NT2/D1 (cell line): Measurements from ENCODE around the gene GFOD1.

Experiments
- DNase-seq: peaks from one replicate; pipeline ENCODE4 v3.0.0-alpha.2; 2011; ENCODE audit warnings: low read depth, low spot score
- H3K27me3 ChIP-seq: 2 replicates; pipeline ENCODE4 v1.6.0; 2011; ENCODE audit warnings: mild to moderate bottlenecking; ENCODE audit not compliant: insufficient read length, insufficient read depth
- H3K36me3 ChIP-seq: 2 replicates; pipeline ENCODE4 v1.6.1; 2011; ENCODE audit warnings: mild to moderate bottlenecking, low read length, mixed read lengths; ENCODE audit not compliant: insufficient read depth, insufficient read length
- H3K4me1 ChIP-seq: 2 replicates; pipeline ENCODE4 v1.5.1; 2011; ENCODE audit not compliant: insufficient read depth, insufficient read length
- H3K4me3 ChIP-seq: 2 replicates; pipeline ENCODE4 v1.5.1; 2011; ENCODE audit warnings: low read depth; ENCODE audit not compliant: insufficient read length
- H3K9ac ChIP-seq: 2 replicates; pipeline ENCODE4 v1.6.0; 2011; ENCODE audit warnings: low read depth; ENCODE audit not compliant: insufficient read length
- H3K9me3 ChIP-seq: 2 replicates; pipeline ENCODE4 v1.5.1; 2011; ENCODE audit warnings: mild to moderate bottlenecking, low read length; ENCODE audit not compliant: insufficient read depth
- SUZ12 ChIP-seq: IDR thresholded peaks from 2 replicates; pipeline ENCODE4 v1.6.1; 2011; ENCODE audit not compliant: insufficient read length, insufficient read depth; ENCODE audit errors: extremely low read depth
- YY1 ChIP-seq: IDR thresholded peaks from 2 replicates; pipeline ENCODE4 v1.6.1; 2011; ENCODE audit not compliant: insufficient read length, insufficient read depth
- ZNF274 ChIP-seq: IDR thresholded peaks from 2 replicates; pipeline ENCODE4 v1.6.1; 2011; ENCODE audit warnings: mild to moderate bottlenecking, low read depth, low read length

Gene GFOD1

DNA sequence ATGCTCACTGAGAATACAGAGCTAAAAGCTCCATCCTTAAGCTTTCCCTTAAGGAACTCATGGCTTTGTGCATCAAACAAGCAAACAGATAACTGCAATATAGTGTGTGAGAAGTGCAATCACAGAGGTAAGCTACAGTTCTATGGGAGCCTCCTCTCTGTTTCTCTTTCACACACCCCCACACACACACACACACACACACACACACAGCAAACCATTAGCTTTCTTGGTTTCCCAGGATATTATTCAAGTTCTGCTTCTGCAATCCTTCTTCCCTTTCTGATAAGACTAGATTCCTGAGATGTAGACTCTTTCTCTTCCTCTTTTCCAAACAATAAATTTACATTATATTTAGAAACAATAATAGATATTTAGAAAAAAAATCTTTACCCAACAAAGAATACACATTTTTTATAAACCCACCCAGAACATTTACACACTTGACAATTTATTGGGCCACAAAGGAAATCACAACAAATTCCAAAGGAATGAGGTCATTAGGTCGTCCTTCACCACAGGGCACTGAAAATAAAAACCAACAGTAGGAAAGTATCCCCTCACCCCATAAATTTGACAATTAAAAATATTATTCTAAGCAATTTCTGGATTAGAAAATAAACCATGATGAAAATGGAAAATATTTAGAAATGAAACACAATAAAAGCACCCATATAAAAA is 9.3 kb upstream of the GFOD1 start:
- H3K9ac ChIP-seq = no peak overlapping the region
- H3K9me3 ChIP-seq = peaks cover 6% of the 10 kb centered on the region; the same call in 1 of the 2 replicates
- H3K27me3 ChIP-seq = no peaks in the 10 kb centered on the region
- H3K4me1 ChIP-seq = peaks cover 7% of the 10 kb centered on the region
- no peak overlapping the region for H3K4me3 ChIP-seq
- DNase-seq = no peak
- TF ChIP-seq SUZ12 (no peak), ZNF274 (no peak), YY1 (no peak)
- H3K36me3 ChIP-seq = no peaks in the 10 kb centered on the region

DNA sequence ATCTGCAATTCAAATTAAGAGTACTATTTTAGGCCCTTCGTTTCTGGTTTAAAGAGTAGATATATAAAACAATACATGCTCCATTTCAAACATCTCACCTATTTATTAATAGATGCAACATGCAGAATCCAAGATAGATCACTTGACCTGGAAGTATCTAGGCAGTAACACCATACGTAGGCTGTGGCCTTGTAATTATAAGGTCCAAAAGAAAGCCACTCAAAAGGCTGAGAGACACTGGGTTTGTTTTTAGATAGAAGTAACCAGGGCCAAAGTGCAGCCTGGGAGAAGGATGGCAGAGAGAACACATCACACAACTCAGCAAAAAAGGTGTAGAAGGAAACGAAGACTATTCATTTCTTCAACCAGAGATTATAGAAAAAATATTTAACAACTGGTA is 8.4 kb upstream of the GFOD1 start:
- Histone ChIP-seq H3K36me3 (no peaks in the 10 kb centered on the region), H3K9me3 (no peaks in the 10 kb centered on the region; the same call in 1 of the 2 replicates), H3K4me3 (no peak overlapping the region), H3K4me1 (peaks cover 7% of the 10 kb centered on the region), H3K27me3 (no peaks in the 10 kb centered on the region), H3K9ac (no peak overlapping the region)
- DNase-seq = no peak
- TF ChIP-seq ZNF274 = no peak
- TF ChIP-seq SUZ12 = no peak
- no peak for TF ChIP-seq YY1

DNA sequence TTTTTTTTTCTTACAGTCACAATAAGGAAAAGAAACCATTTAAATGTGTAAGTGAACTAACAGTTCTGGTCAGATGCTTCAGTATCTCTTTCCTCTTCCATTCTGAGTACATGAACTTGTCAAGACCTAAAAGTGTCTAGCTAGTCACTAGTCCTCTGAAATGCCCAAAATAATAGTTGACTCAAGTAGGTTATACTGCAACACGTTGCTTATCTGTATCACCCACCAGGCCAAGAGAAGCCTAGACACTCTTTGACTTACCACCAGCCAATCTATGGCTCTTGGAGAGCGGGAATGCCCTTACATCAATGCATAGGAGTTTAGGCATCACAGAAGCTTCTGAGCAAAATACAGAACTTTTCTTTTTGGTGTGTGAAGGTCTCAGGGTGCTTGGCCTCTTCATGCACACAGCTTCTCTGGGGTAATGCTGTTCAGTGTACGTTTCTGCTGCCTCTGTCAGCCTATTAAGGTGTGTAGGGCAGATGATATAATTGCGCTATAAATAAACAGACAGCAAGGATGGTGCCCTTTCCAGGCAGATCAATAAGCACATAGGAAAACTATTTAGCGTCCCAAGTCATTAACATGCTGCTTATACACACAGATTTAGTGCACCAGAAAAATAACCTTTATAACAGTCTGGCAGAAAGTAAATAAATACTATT is 7.8 kb upstream of the GFOD1 start:
- Histone ChIP-seq H3K9ac (no peak overlapping the region), H3K9me3 (no peaks in the 10 kb centered on the region; the same call in 1 of the 2 replicates), H3K36me3 (no peaks in the 10 kb centered on the region), H3K4me3 (no peak overlapping the region), H3K4me1 (peaks cover 7% of the 10 kb centered on the region), H3K27me3 (peaks cover 1% of the 10 kb centered on the region)
- DNase-seq = no peak
- TF ChIP-seq ZNF274 (no peak), YY1 (no peak)

DNA sequence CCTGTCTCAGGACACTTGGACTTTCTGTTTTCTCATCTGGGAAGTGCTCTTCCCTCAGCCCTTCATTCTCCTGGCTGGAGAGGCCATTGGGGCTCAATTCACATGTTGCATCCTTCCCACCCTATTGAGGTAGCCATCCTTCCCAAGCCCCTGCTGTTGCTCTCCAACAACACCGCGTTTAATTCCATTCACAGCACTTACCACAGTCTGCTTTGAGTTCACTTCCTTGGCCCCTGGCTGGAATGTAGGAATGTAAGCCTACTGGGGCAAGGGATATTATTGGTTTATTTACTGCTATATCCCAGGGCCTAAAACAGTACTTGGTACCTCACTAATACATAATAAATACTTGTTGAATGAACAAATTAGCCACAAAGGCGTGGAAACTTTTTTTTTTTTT is 6.7 kb upstream of the GFOD1 start:
- Histone ChIP-seq H3K36me3 (no peaks in the 10 kb centered on the region), H3K4me1 (peaks cover 7% of the 10 kb centered on the region), H3K4me3 (no peak overlapping the region), H3K27me3 (peaks cover 12% of the 10 kb centered on the region), H3K9ac (no peak overlapping the region), H3K9me3 (no peaks in the 10 kb centered on the region)
- DNase-seq = no peak
- no peak for TF ChIP-seq YY1

DNA sequence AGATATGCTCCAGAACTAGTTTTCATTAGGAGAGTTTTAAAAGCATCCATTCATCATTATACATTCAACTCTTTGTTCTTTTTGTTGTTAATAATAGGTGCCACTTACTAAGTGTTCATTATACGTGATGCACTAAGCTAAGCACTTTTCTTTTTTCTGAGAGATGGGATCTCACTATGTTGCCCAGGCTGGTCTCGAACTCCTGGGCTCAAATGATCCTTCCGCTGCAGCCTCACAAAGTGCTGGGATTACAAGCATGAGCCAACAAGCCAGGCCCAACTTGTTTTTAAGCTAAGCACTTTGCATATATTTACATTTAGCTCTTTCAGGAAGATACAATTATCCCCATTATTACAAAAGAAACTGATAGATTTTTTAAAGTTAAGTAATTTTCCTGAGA is 5.7 kb upstream of the GFOD1 start:
- Histone ChIP-seq H3K27me3 (peaks cover 22% of the 10 kb centered on the region), H3K9me3 (no peaks in the 10 kb centered on the region), H3K4me1 (peaks cover 7% of the 10 kb centered on the region), H3K36me3 (no peaks in the 10 kb centered on the region), H3K9ac (no peak overlapping the region), H3K4me3 (no peak overlapping the region)
- no peak for DNase-seq
- TF ChIP-seq YY1 = no peak
- TF ChIP-seq SUZ12 = no peak

DNA sequence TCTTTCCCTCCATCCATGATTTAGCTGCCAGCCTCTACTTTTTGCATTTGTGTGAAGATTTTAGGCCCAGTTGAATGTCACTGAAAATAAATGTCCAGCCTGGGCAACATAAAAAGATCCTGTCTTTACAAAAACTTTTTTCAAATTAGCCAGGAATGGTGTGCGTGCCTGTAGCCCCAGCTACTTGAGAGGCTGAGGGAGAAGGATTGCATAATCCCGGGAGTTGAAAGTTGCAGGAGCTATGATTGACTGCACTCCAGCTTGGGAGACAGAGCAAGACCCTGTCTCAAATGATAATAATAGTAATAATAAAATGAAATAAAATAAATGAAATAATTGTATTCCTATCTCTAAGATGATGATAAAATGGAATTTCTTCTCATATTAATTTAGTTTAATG is 5.0 kb upstream of the GFOD1 start:
- no peaks in the 10 kb centered on the region for H3K9me3 ChIP-seq
- H3K9ac ChIP-seq = no peak overlapping the region
- no peak for DNase-seq
- TF ChIP-seq YY1 (no peak), ZNF274 (no peak), SUZ12 (no peak)
- peaks cover 11% of the 10 kb centered on the region for H3K4me1 ChIP-seq
- no peak overlapping the region for H3K4me3 ChIP-seq
- peaks cover 26% of the 10 kb centered on the region for H3K27me3 ChIP-seq
- H3K36me3 ChIP-seq = no peaks in the 10 kb centered on the region

DNA sequence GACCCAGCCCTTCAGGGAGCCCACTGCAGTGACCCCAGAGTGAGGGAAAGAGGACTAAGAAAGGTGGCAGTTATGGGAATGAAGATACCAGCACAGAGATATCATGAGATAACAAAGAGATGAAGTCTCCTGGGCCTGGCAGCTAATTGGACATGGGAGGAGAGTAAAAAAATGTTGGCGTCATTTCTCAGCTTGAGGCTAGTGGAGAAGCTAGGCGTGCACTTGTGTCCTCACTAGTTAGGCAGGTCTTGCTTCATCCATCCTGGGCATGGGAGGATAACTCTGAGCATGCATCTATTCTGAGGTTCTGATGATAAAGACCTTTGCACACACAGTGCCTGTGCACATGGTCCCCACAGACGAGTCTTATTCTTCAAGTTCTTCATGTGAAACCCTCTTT is 4.1 kb upstream of the GFOD1 start:
- DNase-seq = no peak
- H3K36me3 ChIP-seq = no peaks in the 10 kb centered on the region
- no peak overlapping the region for H3K9ac ChIP-seq
- no peaks in the 10 kb centered on the region for H3K9me3 ChIP-seq
- peaks cover 11% of the 10 kb centered on the region for H3K4me1 ChIP-seq
- peaks cover 30% of the 10 kb centered on the region for H3K27me3 ChIP-seq
- H3K4me3 ChIP-seq = no peak overlapping the region
- TF ChIP-seq ZNF274 (no peak), SUZ12 (no peak)

DNA sequence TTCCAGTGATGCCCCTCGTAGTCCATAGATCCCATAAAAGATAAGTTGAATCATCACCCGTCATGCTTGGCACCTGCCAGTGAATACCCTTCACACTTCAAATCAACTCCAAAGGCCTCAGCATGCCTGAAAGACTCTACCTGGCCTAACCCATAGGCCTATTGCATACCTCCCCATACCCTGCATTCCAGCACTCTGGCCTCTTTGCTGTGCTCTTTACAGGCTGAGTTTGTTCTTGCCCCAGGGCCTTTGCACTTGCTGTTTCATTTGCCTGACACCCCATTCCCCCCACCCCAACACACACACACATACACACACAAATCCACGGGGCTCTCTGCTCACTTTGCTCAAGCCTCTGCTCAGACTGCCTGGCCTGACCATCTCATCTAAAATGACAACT is 3.0 kb upstream of the GFOD1 start:
- no peak for TF ChIP-seq ZNF274
- no peak for TF ChIP-seq YY1
- TF ChIP-seq SUZ12 = no peak
- no peak for DNase-seq
- no peak overlapping the region for H3K4me3 ChIP-seq
- H3K27me3 ChIP-seq = peaks cover 40% of the 10 kb centered on the region
- peaks cover 6% of the 10 kb centered on the region for H3K4me1 ChIP-seq
- no peaks in the 10 kb centered on the region for H3K36me3 ChIP-seq
- H3K9ac ChIP-seq = no peak overlapping the region
- H3K9me3 ChIP-seq = no peaks in the 10 kb centered on the region
